B cell (primary cell): ENCODE data around the gene HOXC9. TPM values are rescaled to one million over a fixed set of nuclear protein-coding genes. Genes with fewer than 3 reads are reported as not detected.

ENCODE experiments used
- ATAC-seq: fragments of 200-7000 bp; cut with Tn5 transposase; one replicate; pipeline ENCODE4 v1.10.0; 2021; ENCODE audit warnings: low read depth, mild to moderate bottlenecking, moderate number of reproducible peaks, moderate library complexity
- CTCF ChIA-PET: fragments of 350-600 bp; sonication (Branson Sonifier 250); formaldehyde crosslinking; loops from one replicate; lab custom pipeline; 2021; ENCODE audit warnings: antibody characterized with exemption, inconsistent platforms; lab: Charles Lee
- POLR2A ChIA-PET: fragments of 350-600 bp; sonication (Branson Sonifier 250); formaldehyde crosslinking; loops from one replicate; lab custom pipeline; 2021; ENCODE audit warnings: antibody characterized with exemption; lab: Charles Lee
- DNase-seq: peaks from one replicate; pipeline ENCODE4 v3.0.0; 2013
- H2AFZ ChIP-seq: 2 replicates; pipeline ENCODE4 v1.6.1; 2012; ENCODE audit warnings: mild to moderate bottlenecking, low read depth, low read length; ENCODE audit not compliant: insufficient read depth, poor library complexity, severe bottlenecking
- H3K27ac ChIP-seq, 2 donors: 1 replicate in 1 of 2; 2 replicates in 1 of 2; pipeline ENCODE4 v1.5.1; 2012 to 2013; ENCODE audit warnings: low read length in 2 of 2, mild to moderate bottlenecking in 2 of 2, moderate library complexity in 1 of 2
- H3K27me3 ChIP-seq, 4 experiments: fragments of 200-600 bp in 1 of 4; sonication (generic) in 1 of 4; replicated peaks in 1 of 4; 1 replicate in 2 of 4; 2 replicates in 2 of 4; pipeline versions ENCODE4 v1.6.1 to v1.7.0; 2013 to 2016; ENCODE audit warnings: low read length in 3 of 4, mild to moderate bottlenecking in 2 of 4, mixed read lengths in 1 of 4, moderate library complexity in 1 of 4; ENCODE audit not compliant: insufficient read depth in 4 of 4, control insufficient read depth in 3 of 4; ENCODE audit errors: control extremely low read depth in 1 of 4
- H3K36me3 ChIP-seq, 2 experiments: replicated peaks in 1 of 2; 1 replicate in 1 of 2; 2 replicates in 1 of 2; pipeline versions ENCODE4 v1.6.1 to v1.7.1; 2013; ENCODE audit warnings: low read length in 1 of 2; ENCODE audit not compliant: insufficient read depth in 2 of 2, control insufficient read depth in 1 of 2; ENCODE audit errors: control extremely low read depth in 1 of 2, extremely low read depth in 1 of 2
- H3K4me1 ChIP-seq, 2 donors: fragments of 200-600 bp in 1 of 2; sonication (generic) in 1 of 2; 1 replicate in 1 of 2; 2 replicates in 1 of 2; pipeline versions ENCODE4 v1.5.1 to v1.6.1; 2013 to 2017; ENCODE audit warnings: low read length in 2 of 2; ENCODE audit not compliant: control insufficient read depth in 2 of 2, insufficient read depth in 2 of 2
- H3K4me2 ChIP-seq: replicated peaks from 2 replicates; pipeline ENCODE3; 2012; ENCODE audit warnings: mild to moderate bottlenecking, low read depth, low read length; ENCODE audit not compliant: poor library complexity, severe bottlenecking
- H3K4me3 ChIP-seq, 5 experiments: fragments of 200-600 bp in 1 of 5; sonication (generic) in 1 of 5; 1 replicate in 3 of 5; 2 replicates in 2 of 5; pipeline versions ENCODE4 v1.5.1 to v1.7.0; 2011 to 2016; ENCODE audit warnings: low read length in 4 of 5, mild to moderate bottlenecking in 4 of 5, low read depth in 2 of 5, control low read depth in 1 of 5, moderate library complexity in 1 of 5; ENCODE audit not compliant: insufficient read depth in 1 of 5; ENCODE audit errors: control extremely low read depth in 1 of 5, extremely low read depth in 1 of 5
- H3K79me2 ChIP-seq: fragments of 200-600 bp; sonication (generic); one replicate; pipeline ENCODE4 v1.6.0; 2016; ENCODE audit warnings: low read length; ENCODE audit not compliant: control insufficient read depth, insufficient read depth
- H3K9ac ChIP-seq: fragments of 200-600 bp; sonication (generic); 2 replicates; pipeline ENCODE4 v1.6.1; 2017; ENCODE audit warnings: mild to moderate bottlenecking, low read length, moderate library complexity
- H3K9me3 ChIP-seq, 3 donors: one replicate each; pipeline versions ENCODE4 v1.6.1 to v1.7.1; 2013; ENCODE audit warnings: low read length in 2 of 3; ENCODE audit not compliant: control insufficient read depth in 2 of 3, insufficient read depth in 1 of 3; ENCODE audit errors: control extremely low read depth in 1 of 3
- H4K20me1 ChIP-seq: 2 replicates; pipeline ENCODE4 v1.6.0; 2012; ENCODE audit warnings: mild to moderate bottlenecking, low read length; ENCODE audit not compliant: insufficient read depth, control insufficient read depth, poor library complexity, severe bottlenecking
- H3K27ac Mint-ChIP-seq: one replicate; pipeline ENCODE4 v1.8.0; 2021; ENCODE audit warnings: mixed read lengths
- H3K27me3 Mint-ChIP-seq: one replicate; pipeline ENCODE4 v1.8.0; 2021; ENCODE audit warnings: mixed read lengths
- H3K4me1 Mint-ChIP-seq: one replicate; pipeline ENCODE4 v1.8.0; 2021; ENCODE audit warnings: mixed read lengths
- H3K4me3 Mint-ChIP-seq: one replicate; pipeline ENCODE4 v1.8.0; 2021; ENCODE audit warnings: mixed read lengths
- H3K9me3 Mint-ChIP-seq: one replicate; pipeline ENCODE4 v1.8.0; 2022; ENCODE audit warnings: mixed read lengths; ENCODE audit not compliant: insufficient read depth
- EZH2 ChIP-seq: IDR thresholded peaks from 2 replicates; pipeline ENCODE4 v1.6.1; 2012; ENCODE audit warnings: borderline replicate concordance, low read depth, mild to moderate bottlenecking, moderate library complexity, low read length; ENCODE audit not compliant: insufficient read depth, poor library complexity, severe bottlenecking
- WGBS: methylation state at CpG from one replicate; pipeline ENCODE4 v1.1.5; 2013; ENCODE audit warnings: missing lambda C conversion rate; ENCODE audit not compliant: insufficient coverage; 5-methylcytosine and 5-hydroxymethylcytosine counted together
- intact Hi-C: fragments of 100-400 bp; cut with micrococcal nuclease; formaldehyde crosslinking; loops from one replicate; pipeline ENCODE4 v1.10.0; 2022
- polyA plus RNA-seq: library from polyadenylated mRNA; depleted of rRNA; stranded (reverse); fragments of >200 nt; gene quantifications from 2 replicates; pipeline ENCODE4 v1.2.3, GENCODE V29; 2012
- total RNA-seq, 2 donors: library from RNA; stranded (reverse); fragments of 120-200 nt in 1 of 2; gene quantifications; 1 replicate in 1 of 2; 2 replicates in 1 of 2; pipeline versions ENCODE4 v1.2.3 to v1.2.4, GENCODE V29; 2013 to 2022
- TF ChIP-seq, protein P1 (sequence below): fragments of 200-600 bp; IDR thresholded peaks from one replicate; pipeline ENCODE4 v1.8.0; 2022; ENCODE audit warnings: antibody characterized with exemption, mild to moderate bottlenecking

Gene HOXC9
- total and polyA plus RNA-seq, 2 donors (not counting 1 experiment from before 2014, with no cell fraction given), result not detected

DNA sequence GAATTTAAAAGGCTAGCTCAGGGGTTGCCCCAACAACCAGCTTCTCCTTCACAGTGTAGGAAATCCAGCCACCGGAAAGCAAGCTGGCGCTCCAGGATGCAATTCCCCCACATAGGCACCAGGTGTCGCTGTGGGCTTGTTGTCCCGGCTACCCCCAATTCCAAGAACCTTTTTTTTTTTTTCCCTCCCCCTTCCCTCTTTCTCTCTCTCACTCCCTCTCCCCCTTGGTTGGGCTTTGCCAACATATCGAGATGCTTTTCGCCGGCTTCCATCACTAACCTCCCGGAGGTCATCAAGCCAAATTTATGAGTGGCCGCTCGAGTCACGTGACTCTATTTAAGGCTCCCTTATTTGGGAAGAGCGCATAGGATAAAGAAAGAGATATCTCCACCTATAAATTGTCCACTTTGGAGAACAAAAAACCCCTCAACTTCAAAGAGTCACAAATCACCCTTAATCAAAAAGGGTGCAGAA lies 32.7 kb downstream of the HOXC9 start, which contains the start of gene HOXC5:
Gene HOXC5, plus strand, starts transcription at position 424 of the 474 bp plus-strand sequence. CDS start 73 bp downstream, outside the sequence.
- ATAC-seq (peak; percentile 65), DNase-seq (peak; percentile 79)
- H3K36me3 ChIP-seq, result no peaks in the 10 kb centered on the region
- Mint-ChIP-seq H3K4me1 (peaks cover 29% of the 10 kb centered on the region), H3K4me3 (peak within 1 kb of the TSS; percentile 71), H3K27me3 (peaks cover 73% of the 10 kb centered on the region), H3K9me3 (no peaks in the 10 kb centered on the region), H3K27ac (peak within 1 kb of the TSS; percentile 41)
- intact Hi-C loops, result loop anchor here (1.0 to 5.0 kb wide), 5 partner anchors 35 to 176 kb away; no protein-coding TSS in a partner anchor
- no peak within 1 kb of the TSS for H3K27ac ChIP-seq
- peaks cover 0 to 56% (median 6%) of the 10 kb centered on the region in 3 donors for H3K9me3 ChIP-seq
- H3K79me2 ChIP-seq, result no peaks in the 10 kb centered on the region
- WGBS, result 0% methylated on average over 8 of the region's 12 CpGs
- peaks cover 0 to 96% (median 73%) of the 10 kb centered on the region in 4 experiments for H3K27me3 ChIP-seq
- H2AFZ ChIP-seq, result peak within 1 kb of the TSS; percentile 58
- POLR2A ChIA-PET, result interaction anchor here (0.6 to 1.3 kb wide), 6 partner anchors 20 to 175 kb away, joined by 3 to 6 read pairs (median 4); partner anchors contain the start of gene HOXC4
- peaks cover 28 to 51% of the 10 kb centered on the region in 2 donors for H3K4me1 ChIP-seq
- CTCF ChIA-PET, result interaction anchor here (0.7 to 6.4 kb wide), 38 partner anchors 9 to 253 kb away, joined by 3 to 151 read pairs (median 6); partner anchors contain the start of genes HOXC4, HOXC8, HOXC9 and SMUG1
- H3K9ac ChIP-seq, result peak within 1 kb of the TSS; percentile 47
- no peak for TF ChIP-seq EZH2
- TF ChIP-seq, protein P1, sequence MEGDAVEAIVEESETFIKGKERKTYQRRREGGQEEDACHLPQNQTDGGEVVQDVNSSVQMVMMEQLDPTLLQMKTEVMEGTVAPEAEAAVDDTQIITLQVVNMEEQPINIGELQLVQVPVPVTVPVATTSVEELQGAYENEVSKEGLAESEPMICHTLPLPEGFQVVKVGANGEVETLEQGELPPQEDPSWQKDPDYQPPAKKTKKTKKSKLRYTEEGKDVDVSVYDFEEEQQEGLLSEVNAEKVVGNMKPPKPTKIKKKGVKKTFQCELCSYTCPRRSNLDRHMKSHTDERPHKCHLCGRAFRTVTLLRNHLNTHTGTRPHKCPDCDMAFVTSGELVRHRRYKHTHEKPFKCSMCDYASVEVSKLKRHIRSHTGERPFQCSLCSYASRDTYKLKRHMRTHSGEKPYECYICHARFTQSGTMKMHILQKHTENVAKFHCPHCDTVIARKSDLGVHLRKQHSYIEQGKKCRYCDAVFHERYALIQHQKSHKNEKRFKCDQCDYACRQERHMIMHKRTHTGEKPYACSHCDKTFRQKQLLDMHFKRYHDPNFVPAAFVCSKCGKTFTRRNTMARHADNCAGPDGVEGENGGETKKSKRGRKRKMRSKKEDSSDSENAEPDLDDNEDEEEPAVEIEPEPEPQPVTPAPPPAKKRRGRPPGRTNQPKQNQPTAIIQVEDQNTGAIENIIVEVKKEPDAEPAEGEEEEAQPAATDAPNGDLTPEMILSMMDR, result peak; percentile 93
- H3K4me2 ChIP-seq, result peak within 1 kb of the TSS; percentile 67
- H4K20me1 ChIP-seq, result no peaks in the 10 kb centered on the region
- peak within 1 kb of the TSS in 3 of 5 experiments; percentile 13 to 47 (median 36) for H3K4me3 ChIP-seq
